ENCODE results near the gene KCNN3.

Gene KCNN3

GRCh38 chr1:154739654-154740053, 130.4 kb downstream of the KCNN3 start:
- in situ Hi-C loops (cut with MboI; ENCODE audit: low sequenced_read_pairs): no loop called here

GRCh38 chr1:154736841-154737240, 133.2 kb downstream of the KCNN3 start:
- in situ Hi-C loops (cut with MboI; ENCODE audit: low sequenced_read_pairs): no loop called here

GRCh38 chr1:154735804-154736168, 134.3 kb downstream of the KCNN3 start:
- in situ Hi-C loops (cut with MboI; ENCODE audit: low sequenced_read_pairs): no loop called here

GRCh38 chr1:154735061-154735803, 134.8 kb downstream of the KCNN3 start:
- in situ Hi-C loops (cut with MboI; ENCODE audit: low sequenced_read_pairs): no loop called here

DNA sequence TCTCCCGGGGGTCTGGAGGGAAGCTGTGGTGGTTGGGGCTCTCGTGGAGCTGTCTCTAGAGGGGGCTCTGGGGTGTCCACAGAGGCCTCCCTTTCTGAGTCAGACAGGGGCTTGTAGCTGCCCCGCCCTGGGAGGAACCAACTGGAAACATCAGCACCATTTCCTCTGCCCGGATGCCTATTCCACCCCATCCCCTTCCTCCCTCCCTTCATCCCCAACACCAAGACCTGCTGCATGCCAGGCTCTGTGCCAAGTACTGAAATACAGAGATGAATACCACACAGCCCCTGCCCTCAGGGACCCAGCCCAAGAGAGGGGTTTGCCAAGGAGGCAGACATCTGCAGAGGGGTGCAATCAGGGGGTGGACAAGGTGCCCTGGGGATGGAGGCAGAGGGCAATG, 136.5 kb downstream of the KCNN3 start:
- in situ Hi-C loops (cut with MboI; ENCODE audit: low sequenced_read_pairs): no loop called here

- in situ Hi-C loops (cut with MboI; ENCODE audit: low sequenced_read_pairs): no loop called here
Measured at GRCh38 chr1:154730986-154731489, 139.0 kb downstream of the KCNN3 start.

DNA sequence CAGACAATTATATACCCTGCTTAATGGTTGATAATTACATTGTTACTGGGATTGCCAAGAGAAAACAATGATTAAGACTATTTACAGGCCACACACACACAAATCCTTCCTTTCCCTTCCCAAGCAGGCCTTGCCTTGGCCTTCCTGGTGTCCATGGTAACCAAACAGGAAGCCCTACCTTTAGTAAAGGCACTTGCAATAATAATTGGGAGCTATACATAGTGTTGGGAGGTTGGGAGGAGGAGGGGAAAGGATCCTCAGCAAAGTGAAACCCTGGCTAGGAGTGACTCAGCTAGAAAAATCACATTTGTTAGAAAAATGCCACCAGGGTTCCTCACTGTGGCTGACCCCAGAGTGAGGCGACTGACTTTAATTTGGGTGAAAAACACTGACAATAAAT, 139.8 kb downstream of the KCNN3 start:
- in situ Hi-C loops (cut with MboI; ENCODE audit: low sequenced_read_pairs): no loop called here

GRCh38 chr1:154729577-154729976, 140.5 kb downstream of the KCNN3 start:
- in situ Hi-C loops (cut with MboI; ENCODE audit: low sequenced_read_pairs): no loop called here

DNA sequence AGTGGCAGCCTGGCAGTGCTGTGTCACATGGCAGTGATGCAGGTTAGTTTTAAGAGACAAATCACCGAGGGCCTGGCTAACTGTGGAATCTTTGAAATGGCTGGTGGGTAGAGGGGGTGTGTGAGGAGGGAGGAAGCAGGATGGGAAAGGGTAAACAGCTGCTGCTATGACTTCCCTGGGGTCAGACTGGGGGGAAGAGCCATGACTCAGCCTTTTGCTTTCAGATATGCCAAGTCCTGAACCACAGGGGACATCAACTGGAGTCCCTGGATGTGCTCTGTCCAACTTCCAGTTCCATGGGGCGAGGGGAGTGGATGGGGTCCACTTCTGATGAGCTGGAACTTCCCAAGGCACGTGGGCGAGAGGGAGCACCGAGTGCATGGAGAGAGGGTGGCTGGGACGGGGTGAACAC, 141.0 kb downstream of the KCNN3 start:
- in situ Hi-C loops (cut with MboI; ENCODE audit: low sequenced_read_pairs): no loop called here

GRCh38 chr1:154726896-154727753, 143.0 kb downstream of the KCNN3 start:
- in situ Hi-C loops (cut with MboI; ENCODE audit: low sequenced_read_pairs): no loop called here

DNA sequence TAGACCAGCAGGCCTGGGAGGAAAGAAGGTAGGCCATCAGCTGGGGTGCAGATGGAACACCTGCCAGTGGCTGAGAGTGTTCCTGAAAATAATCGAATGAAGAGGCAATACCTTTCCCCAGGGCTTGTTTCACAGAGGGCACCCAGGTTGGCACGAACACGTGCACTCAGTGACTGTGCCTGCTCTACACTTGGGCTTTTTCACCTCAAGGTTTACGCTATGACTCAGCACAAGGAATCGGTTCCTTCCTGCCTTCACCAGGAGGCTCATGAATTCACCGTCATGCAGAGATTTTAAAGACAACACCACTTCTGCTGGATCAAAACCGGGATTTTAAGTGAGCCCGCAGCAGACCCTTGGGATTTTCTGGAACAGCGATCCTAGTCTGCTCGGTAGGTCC, 143.6 kb downstream of the KCNN3 start:
- in situ Hi-C loops (cut with MboI; ENCODE audit: low sequenced_read_pairs): no loop called here

GRCh38 chr1:154725865-154726264, 144.2 kb downstream of the KCNN3 start:
- in situ Hi-C loops (cut with MboI; ENCODE audit: low sequenced_read_pairs): no loop called here

- in situ Hi-C loops (cut with MboI; ENCODE audit: low sequenced_read_pairs): no loop called here
Measured at GRCh38 chr1:154720328-154721297, 149.5 kb downstream of the KCNN3 start.

GRCh38 chr1:154719586-154720327, 150.3 kb downstream of the KCNN3 start:
- in situ Hi-C loops (cut with MboI; ENCODE audit: low sequenced_read_pairs): no loop called here

- in situ Hi-C loops (cut with MboI; ENCODE audit: low sequenced_read_pairs): no loop called here
Measured at GRCh38 chr1:154718566-154718965, 151.5 kb downstream of the KCNN3 start.

- in situ Hi-C loops (cut with MboI; ENCODE audit: low sequenced_read_pairs): no loop called here
Measured at GRCh38 chr1:154717528-154717924, 152.6 kb downstream of the KCNN3 start.

DNA sequence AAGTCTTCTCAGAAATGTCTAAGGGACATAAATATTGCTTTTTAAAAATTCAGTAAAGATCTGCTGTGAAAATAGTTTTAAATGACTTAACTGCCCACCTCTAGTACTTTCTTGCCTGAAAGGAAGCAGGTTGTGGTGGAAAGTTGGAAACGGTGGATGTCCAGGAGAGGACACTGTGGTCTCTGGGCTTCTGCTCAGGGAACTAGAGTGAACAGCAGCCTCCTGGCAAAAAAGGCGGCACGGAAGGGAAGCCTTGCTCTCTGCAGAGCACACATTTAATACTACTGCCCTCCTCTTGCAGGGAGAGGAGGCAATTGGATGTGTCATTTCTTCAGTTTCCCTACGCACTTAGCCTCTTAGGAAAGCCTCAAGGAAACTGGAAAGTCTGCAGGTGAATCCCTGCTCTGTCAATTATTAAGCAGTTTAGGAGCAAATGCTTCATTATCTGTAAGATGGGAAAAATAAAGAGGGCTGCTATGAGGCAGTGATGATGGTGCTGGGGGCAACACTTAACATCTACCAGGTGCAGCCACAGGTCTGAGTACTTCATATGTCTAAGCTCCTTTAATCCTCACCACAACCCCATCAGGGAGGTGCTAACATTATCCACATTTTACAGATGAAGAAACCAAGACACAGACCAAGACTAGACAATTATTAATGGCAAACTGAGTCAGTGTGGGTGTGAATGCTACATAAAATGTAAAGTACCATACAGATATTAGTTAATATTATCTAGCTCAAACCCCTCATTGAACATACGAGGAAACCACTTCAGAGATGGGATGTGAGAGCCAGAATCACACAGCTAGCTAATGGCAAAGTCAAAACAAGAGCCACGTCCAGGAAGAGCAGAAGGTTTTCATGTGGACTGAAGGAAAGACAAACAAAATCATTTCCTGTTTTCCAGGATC, 153.2 kb downstream of the KCNN3 start:
- in situ Hi-C loops (cut with MboI; ENCODE audit: low sequenced_read_pairs): no loop called here

DNA sequence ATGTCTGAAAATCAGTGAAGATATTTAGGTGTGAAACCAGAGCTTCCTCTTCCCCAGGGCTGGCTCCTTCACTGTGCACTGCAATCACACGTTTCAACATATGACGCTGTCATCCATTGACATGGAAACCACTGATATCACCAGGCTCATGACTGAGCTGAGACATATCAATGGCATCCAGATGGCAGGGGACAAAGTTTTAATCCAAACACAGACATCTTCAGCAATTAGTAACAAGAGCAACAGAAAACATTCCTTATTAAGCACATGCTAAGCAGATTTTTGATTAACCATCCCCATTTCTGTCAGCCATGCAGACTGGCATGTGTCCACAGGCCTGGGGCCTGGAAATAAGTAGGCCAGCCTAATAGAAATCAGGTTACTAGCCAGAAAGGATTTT, 154.1 kb downstream of the KCNN3 start:
- in situ Hi-C loops (cut with MboI; ENCODE audit: low sequenced_read_pairs): no loop called here

DNA sequence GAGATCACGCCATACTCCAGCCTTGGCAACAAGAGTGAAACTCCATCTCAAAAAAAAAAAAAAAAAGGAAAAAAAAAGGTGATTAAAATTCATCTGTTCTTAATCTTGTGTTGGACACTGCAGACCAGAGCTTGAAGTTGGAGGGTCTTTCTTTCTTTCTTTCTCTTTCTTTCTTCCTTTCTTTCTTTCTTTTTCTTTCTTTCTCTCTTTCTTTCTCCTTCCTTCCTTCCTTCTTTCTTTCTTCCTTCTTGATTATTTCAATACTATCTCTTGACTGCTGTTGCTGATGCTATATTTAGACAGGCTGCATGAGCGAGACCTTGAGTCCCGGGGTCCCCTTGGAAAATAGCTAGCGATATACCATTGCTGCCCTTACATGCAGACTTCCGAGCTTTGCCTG, 154.7 kb downstream of the KCNN3 start:
- in situ Hi-C loops (cut with MboI; ENCODE audit: low sequenced_read_pairs): no loop called here
